ENCODE data around the gene AFMID.

DNA sequence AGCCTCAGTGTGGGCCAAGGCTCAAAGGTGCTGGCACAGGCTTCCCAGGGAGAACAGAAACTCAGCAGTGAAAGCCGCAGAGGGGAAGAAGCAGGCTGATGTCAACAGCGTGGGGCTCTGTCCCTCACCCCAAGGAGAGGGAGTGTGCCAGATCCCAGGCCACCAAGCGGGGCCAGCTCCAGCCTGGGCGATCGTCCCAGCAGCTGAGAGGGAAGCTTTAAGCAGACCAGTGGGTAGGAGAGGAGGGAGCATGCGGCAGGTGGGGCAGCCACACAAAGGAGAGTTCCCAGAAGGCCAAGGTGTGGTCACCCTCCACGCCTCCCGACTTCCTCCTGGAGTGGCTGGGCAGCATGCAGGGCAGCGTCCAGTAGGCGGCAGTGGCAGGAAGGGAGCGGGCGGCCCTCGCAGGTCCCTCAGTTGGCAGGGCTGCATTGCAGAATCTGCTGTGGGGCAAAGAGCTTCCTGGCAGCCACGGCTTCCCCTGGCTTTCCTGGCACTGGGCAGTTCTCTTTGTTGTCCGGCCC, 12.8 kb upstream of the AFMID start:
- TF ChIP-seq TAF1 (IDR thresholded peaks at IDR 0.05; ENCODE audit: borderline replicate concordance, insufficient read depth, low read length) = no peak
- TF ChIP-seq POLR2AphosphoS5 (IDR thresholded peaks at IDR 0.05; ENCODE audit: low read depth, low read length) = no peak
- no peak for TF ChIP-seq REST (IDR thresholded peaks at IDR 0.05; ENCODE audit: insufficient read depth in 1 of 2, low read depth in 2 of 2, low read length in 2 of 2)
